HG02623 (cell line): ENCODE results near the gene AUP1.

Source experiments
- ATAC-seq: cut with Tn5 transposase; IDR thresholded peaks from one replicate; pipeline ENCODE4 v1.9.1; 2021; ENCODE audit warnings: moderate library complexity; ENCODE audit not compliant: unreplicated experiment

AUP1 gene

DNA sequence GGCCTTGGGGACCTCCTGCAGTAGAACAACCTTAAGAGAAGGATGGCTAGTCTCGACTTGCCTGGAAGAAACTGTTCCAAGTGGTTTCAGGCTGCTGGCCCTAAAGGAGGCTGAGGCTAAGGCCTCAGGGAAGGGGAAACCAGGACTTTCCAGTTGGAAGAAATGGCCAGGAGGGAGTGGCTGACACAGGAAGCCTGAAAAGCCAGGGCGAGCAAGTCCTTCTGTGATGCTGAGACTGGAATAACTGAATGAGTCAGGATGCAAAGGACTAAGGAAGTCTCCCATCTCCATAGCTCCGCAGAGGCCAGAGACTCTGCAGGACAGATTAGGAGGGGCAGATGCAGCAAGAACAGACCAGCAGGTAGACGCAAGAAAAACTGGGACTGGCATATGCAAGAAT, 7.6 kb upstream of the AUP1 start:
- no peak for ATAC-seq

DNA sequence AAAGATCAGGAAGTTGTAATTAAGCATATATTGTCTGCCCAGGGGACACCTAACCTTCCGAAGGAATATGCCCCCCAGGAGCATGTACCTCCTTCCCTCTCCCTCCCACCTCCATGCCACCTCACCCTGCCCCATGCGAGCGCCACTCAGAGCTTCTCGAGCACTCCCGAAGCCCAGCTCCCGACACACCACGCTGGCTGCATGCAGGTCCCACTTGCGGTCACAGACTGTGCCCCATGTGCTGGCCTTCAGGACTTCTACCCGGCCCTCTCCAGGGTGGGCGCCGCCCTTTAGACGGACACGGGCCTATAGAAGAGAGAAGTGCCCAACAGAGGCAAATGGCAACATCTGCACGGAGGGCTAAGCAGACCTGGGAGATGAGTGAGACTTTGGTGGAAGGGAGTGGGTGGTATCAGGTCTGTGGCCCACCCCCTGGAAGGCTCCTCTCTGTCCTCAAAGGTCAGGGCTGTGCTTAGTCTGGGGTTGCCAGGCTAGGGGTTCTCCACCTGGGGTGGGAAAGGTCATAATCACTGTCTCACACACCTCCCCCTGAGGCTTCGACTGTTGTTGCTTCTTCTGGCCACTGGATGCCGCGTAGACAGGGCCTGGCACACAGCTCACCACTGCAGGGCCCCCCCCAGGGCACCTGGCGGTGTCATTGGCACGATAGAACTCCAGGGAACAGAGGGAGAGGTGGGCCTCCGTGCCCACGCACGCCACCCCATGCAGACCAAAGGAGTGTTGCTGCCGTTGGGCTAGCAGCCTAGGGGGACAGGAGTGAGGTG, 6.9 kb upstream of the AUP1 start:
- ATAC-seq, result no peak

DNA sequence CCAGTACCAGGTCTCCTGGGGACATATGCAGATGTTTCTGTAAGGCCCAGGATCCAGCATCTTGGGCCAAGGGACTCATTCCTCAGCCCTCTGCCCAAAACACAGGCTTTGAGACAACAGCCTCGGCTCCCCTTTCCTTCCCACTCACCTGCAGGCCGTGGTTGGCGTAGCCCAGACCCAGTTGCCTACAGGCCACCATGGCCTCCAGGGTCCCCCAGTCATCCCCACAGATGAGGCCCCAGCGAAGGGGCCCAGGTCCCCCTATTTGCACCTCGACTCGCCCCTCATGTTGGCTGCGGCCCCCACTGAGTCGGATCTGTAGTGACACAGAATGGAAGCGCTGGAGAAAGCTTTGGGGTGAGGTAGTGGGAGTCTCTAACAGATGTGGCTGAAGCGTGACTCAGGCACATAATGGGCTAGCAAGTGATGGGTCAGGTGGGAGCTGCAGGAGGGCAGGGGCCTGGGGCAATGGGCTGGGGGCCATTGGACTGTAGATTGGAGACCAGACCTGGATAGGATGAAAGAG, 6.0 kb upstream of the AUP1 start:
- no peak for ATAC-seq

- no peak for ATAC-seq
These were observed 4.9 kb upstream of the AUP1 start for GRCh38 chr2:74534411-74534810.

DNA sequence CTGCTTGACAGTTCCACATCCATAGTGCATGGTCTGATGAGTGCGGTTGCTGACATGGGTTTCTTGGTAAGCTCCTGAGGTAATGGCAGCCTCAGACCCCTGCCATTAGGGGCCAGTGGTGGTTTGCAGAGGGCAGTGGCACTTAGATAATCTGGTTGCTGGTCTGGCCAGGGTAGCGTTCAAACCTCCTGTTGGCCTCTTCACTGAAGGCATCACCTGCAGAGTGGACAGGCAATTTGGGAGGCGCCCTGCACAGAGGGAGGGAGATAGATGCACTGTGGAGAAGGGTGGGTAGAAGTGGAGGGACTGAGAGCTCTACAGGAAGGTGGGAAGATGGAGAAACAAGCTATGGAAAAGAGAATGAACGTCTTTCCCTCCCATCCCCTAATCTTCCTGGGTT, 4.0 kb upstream of the AUP1 start:
- no peak for ATAC-seq

DNA sequence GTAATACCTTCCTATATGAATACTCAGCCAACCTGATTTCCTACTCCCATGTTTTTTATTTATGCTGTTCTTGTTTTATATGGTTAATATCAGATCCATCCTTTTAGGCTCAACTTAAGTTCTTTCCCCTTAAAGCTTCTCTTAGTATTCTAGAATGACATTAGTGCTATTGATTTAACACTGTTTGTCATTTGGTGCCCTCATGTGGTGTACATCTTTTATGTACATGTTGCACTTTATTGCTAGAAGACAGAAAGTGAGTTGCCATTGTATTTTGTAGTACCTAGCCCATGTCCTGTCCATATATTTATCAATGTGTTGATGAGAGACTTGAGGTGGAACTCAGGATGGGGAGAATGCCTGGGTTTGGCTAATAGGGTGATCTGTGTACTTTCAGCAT, 2.7 kb upstream of the AUP1 start:
- no peak for ATAC-seq

DNA sequence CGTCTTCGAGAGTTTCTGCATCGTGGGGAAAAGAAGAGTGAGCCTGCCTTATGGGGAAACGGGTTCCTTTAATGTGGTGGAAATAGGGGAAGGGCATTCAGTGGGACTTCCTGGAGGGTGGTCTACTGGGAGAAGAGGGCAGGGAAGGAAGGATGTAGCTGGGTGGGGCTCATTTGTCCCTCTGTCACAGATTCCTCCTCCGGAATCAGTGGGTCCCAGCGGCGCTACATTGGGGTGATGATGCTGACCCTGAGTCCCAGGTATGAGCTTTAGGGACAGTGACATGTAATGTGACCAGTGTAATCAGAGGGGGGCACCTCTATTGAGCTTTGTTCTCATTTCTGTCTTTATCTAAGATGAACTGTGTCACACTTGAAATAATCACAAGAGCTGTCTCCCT, 2.2 kb upstream of the AUP1 start:
- no peak for ATAC-seq

- ATAC-seq, result peak; percentile 29
These were observed 1.0 kb upstream of the AUP1 start for GRCh38 chr2:74530239-74531187.

DNA sequence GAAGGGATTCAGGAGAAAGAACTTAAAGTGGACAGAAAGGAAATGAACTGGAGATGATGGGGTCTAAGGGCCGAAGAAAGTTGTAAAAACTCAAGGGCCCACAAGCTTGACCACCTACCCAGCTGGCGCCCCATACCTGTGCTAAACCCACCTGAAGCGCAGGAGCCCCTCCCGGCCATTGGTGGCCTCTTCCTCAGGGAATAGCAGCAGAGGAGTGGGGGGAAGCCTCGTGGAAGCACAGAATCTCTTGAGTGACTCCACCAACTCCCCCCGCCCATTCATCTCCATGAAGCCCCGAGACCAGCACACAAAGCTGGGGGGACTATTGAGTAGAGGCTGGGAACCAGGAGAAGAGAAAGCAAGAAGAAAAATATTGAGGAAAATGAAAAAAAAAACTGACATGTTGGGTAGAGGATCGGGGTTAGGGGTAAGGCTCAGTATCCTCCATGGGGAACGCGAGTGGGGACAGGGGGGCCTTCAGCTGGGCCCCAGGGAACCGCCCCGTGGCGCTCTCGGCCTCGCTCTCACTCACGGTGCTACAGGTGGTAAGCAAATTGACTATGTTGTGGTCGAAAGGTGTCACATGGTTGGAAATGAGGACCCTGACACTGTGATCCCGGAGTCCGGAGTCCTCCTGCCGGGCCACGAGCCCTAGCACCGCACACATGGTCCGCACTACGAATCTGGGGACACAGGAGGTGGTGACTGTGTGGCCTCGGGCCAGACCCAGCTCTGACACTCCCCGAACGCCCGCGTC, 728 bp downstream of the AUP1 start:
- peak; percentile 4 for ATAC-seq

DNA sequence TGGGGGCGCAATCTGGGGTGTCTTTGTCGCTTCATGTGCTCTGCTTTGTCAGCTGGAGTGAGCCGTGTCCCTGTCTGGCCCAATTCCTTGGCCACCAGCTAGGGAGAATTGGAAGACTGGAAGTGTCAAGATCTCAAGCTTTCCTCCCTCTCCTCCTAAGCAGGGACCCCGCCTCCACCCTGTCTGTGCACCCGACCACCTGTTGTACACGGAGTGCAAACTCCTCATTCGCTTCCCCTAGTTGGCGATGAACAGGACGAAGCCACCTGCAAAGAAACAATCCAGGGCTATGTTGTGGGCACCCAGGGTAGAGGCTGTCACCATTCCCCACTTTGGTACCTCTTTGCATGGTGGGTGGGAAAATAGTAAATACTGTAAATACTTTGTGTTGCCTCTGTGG, 1.8 kb downstream of the AUP1 start:
- no peak for ATAC-seq

DNA sequence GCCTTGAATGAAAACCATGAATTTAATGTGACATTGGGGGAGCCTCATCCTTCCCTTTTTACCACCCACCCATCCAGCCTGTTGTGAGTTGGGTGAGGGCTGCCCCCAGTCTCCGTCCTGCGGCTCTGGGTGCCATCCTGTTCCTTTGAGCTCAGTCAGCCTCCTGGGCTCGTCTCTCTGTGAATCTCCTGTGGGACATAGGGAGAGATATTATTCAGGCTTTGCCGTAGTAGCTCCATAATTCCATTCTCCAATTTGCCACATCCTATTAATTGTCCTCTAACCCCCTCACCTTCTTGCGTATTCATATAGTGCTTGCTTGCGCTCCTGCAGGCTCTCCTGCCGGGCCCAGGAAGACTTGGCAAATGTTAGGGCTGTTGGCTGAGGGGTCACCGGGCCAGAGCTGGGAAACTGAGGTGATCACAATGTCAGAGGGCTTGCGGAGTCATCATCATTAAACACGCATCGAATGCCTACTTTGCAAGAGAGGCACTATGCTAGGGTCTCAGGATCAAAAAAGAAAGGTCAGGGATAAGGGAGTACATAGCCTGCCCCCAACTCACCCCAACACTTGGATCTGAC, 2.8 kb downstream of the AUP1 start:
- ATAC-seq, result no peak

DNA sequence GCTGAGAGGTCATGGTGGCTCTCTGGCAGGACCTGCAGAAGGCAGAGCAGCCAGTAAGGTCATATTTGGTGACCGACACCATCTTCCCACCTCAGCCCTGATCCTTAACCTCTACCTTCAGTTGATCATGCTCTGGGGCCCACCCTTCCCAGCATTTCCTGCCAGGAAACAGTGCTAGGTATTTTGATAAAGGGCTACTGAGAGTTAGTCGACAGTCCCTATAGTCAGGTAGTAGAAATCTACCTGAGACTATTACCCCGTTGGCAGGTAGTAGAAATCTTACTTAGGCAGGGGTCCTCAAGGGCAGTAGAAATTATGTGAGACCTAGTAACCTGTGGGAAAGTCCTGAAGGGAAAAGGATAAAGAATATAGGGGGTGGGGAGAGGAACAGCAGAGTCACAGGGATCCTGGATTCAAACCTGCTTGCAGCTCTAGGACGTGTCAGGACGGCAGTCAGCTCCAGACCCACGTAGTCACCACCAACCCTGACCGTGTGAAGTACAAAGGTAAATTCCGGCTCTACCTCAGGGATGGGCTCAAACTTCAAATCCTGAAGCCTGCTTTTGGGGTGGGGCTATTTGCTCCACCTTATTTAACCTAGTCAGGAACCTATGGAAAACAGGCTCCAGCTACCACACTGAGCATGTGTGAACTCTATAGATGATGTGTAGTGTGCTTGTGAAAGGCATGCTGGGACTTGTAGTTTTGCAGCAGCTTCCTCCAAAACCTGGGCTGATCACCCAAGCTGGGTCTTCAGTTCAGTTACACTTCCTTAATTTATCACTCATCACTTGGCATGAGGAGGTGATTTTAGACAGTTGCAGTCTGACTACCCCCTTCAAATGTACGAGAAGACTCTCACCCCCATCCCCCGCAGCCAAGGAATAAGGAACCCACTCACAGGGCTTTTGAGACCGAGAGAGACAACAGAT, 3.5 kb downstream of the AUP1 start, which contains the start of gene DQX1:
Gene DQX1, minus strand, starts transcription at position 515 of the 932 bp plus-strand sequence. Its CDS starts 502 bp downstream, at position 13.
- no peak for ATAC-seq

GRCh38 chr2:74524955-74525716, 4.4 kb downstream of the AUP1 start:
- ATAC-seq, result no peak

GRCh38 chr2:74524005-74524404, 5.5 kb downstream of the AUP1 start:
- no peak for ATAC-seq

- ATAC-seq, result no peak
These were observed 7.0 kb downstream of the AUP1 start for GRCh38 chr2:74522516-74522915.

DNA sequence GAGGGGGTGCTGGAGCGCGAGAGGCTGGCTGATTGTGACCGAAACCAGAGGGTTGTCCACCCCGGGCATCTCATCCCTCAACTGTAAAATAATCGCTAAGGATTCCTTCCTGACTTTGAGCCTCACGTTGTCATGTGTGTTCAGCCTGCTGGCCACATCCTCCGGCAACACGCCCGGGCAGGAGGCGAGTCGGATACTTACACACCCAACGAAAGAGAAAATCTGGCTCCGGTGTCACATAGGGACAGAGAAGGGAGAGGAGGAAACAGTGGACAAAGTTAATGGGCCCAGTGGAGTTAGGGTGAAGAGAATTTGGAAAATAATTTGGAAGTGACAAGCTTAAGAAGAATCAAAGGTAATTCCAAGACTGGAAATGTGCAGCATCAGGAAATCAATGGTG, 12.9 kb downstream of the AUP1 start:
- no peak for ATAC-seq

DNA sequence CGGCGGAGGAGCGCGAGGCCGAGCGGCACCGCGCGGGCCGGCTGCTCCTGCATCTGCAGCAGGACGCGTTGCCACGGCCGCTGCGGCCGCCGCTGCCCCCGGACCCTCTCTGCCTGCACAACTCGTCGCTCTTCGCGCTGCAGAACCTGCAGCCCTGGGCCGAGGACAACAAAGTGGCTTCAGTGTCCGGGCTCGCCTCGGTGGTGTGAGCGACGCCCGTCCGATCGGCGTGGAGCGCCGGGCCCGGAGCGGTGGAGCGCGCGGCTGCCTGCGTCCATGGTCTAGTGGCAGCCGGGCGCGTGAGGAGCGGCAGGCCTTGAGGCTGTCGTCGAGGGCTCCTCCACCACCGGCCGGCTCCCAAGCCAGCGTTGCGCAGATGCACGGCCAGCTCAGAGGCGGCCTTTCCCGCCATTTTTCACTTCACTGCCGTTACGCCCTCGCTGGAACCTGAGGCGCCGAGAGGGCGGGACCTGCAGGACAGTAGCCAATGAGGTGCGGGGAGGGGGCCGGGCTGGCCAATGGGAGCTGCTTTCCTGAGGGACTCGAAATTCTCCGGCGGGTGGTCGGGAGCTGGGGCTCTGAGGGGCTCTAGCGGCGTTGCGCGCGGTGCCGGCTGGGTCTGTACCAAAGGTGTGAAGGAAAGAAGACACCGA, 13.4 kb downstream of the AUP1 start:
- no peak for ATAC-seq

GRCh38 chr2:74515271-74515980, 14.1 kb downstream of the AUP1 start:
- ATAC-seq, result no peak
